HG02943 (cell line): ENCODE results near the gene ARHGAP15.

Experiments used
- ATAC-seq: cut with Tn5 transposase; IDR thresholded peaks from one replicate; pipeline ENCODE4 v1.9.1; 2021; ENCODE audit warnings: mild to moderate bottlenecking, low read depth, moderate library complexity; ENCODE audit not compliant: unreplicated experiment

Gene ARHGAP15

DNA sequence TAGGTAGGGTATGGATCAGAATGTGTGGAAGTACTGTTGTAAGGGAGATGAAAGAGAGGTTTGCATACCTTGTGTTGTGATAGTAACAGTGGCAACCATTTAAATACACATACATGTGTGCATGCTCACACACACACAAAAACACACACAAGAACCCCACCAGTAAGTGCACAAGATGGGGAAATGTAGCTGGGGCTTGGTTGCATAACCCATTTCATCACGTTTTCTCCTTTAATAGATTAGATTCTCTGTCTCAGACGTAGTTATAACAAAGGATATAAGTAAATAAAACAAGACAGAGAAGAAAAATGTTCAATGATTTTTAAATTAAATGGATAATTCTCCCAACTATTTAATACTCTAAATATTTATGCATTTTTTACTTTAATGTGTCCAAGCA, 13.4 kb downstream of the ARHGAP15 start:
- no peak for ATAC-seq

DNA sequence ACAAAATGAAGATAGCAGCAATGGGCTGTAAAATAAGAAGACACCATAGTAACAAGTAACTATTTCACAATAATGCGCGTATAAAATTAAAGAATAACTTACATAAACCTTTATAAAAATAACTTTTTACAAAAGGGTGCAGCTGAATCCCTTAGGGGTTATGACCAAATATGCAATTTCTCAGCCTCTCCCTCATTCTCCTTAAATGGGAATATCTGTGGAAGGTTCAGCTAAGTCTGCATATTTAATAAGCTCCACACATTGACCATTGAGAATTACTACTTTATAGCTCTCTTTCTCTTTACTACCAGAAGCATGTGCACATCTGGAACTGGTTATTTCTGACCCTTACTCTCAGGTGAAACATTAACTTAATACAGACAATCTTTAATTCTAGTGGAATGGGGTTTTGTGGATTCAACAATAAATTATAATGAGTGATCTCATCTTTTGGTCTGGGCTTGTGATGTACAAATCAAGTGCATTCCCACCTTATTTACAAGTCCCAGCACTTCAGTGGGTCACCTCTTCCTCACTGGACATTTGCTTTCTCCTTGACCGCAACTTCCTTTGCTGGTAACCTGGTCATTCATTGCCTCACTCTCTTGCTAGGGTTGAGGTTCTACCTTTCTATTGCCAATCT, 15.7 kb downstream of the ARHGAP15 start:
- ATAC-seq = no peak

DNA sequence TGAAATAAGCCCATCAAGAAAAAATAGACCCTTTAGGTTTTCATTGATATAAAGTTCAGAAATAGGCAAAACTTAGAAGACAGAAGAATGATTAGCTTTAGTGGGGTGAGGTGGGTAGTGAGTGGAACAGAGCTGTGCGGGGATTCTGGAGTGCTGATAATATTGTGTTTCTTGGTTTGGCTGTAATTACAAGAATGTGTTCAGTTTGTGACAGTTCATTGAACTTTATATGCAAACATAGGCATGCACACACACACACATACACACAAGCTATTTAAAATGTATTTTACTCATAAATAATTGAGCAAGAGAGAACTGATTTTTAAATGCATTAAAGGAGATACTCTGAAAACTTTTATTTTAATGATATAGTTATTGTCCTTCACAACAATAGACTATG, 17.1 kb downstream of the ARHGAP15 start:
- ATAC-seq = no peak

DNA sequence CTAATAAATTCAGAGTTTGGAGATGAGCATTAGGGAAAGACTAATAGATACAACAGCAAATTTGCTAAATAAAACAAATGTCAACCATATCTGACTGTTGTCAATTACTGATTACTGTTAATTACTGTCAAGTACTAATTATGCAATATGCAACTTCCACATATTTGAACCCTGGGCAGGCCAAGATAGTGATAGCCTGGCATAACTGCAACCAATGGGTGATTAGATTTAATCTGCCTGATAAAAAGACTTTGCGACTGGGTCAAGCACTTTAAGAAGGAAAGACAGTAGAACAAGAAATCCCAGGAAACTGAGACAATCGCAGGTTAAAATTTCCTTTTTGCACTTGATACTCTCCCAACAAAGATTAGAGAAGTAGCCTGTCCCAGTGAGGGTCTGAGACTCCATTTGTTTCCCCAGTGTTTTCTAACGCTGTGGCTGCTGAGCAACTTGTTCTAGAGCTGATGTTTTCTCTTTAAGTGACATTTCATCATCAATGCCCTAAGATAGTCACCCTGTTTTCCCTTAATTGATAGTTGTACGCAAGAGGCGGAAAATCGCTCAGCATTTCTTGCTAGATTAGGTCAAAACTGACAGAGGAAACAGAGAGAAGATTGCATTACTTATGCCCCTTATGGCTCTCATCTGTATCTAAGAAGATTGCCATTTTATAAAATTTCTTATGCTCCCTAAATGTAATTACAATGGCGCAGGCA, 17.8 kb downstream of the ARHGAP15 start:
- no peak for ATAC-seq

DNA sequence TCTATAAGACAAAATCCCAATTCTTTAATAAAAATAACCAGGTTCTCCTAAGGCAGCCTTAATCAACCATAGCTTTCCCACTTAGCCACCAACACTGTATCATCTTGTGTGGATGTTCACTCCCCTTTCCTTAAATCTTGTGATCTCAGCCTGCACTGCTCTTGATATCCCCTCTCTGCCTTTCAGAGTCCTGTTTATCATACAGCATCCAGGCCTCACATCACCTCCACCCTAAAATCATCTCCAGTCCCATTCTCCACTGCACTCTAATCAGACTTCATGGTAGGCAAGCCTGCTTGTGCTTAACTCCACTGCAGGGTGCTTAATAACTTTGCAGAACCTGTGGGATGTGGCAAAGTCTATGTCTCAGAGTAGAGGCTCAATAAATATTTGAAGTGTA, 18.8 kb downstream of the ARHGAP15 start:
- no peak for ATAC-seq

DNA sequence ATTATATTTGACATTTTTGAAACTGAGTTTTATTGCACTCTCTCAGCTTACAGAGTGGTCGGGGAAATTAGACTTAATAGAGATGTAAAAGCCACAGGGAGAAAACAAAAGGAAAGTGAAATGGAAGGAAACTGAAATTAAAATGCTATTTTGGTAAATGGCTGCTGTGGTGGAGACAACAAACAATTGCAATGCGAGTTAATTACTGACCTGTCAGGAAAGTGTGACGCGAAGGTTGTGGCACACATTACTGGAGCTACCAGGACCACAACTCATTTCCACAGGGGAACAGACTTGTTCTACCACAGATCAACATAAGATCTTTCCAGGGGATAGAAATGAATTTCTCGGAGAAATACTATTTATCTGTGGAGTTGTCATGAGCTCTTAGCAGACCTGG, 19.5 kb downstream of the ARHGAP15 start:
- peak; percentile 73 for ATAC-seq

DNA sequence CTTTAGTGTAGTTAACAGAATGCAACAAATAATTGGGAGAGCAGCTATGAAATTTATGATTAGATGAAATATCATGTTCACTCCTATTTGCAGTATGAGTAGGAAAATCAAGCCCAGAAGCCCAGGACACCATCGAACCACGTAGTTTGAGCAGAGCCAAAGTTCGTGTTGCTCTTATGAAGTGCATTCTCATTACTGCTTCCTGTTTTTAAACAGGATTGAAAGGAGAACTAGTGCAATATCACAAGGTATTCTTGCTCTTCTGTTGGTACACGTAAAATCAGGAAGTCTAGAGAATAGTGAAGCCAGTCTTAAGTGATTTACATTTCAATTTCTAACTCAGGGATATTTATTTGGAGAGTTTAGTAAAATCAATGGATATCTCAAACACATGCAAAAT, 21.1 kb downstream of the ARHGAP15 start:
- no peak for ATAC-seq

DNA sequence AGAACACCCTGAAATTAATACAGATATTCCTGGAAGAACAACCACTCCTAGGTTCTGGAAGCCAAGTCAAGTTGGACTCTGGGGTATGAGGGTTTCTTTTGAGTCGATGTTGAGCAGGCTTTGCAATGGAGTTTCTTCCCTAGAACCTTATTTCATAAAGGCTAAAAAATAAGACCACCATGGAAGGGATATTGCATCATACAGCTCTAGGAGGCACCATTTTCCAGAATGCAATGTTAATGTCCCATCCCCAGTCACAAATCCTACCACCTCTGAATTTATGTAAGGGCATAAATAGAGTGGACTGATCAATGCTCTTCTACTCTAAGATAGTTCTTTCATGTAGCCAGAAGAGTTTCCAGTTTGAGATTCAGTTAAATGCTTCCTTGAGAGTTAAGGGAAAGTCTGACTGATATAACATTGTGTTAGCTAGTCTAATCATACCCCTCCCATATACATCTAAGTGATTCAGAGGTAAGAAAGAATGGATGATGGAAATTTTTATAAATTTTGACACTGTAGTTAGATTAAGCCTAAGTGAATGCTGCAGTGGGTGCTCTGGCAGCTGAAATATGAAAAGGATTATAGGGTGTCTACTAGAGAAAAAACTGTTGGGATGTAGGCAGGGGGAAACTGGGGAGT, 22.0 kb downstream of the ARHGAP15 start:
- no peak for ATAC-seq

DNA sequence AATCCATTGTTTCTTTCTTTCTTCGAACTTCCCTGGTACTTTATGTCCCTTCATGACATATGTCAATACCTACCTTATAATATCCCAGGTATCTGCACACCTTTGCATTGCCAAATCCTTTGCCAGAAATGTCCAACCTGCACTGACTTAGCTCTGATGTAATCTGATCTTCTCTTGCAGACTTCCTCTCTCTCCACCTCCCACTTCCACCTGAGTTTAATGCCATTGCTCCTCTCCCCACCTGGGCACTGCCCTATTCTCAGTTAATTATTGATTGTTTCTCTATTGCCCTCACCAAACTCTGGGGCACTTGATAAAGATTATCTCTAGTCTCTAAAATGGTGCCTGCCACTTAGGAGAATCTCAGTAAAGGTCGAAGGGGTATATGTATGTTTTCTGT, 23.0 kb downstream of the ARHGAP15 start:
- ATAC-seq = no peak

DNA sequence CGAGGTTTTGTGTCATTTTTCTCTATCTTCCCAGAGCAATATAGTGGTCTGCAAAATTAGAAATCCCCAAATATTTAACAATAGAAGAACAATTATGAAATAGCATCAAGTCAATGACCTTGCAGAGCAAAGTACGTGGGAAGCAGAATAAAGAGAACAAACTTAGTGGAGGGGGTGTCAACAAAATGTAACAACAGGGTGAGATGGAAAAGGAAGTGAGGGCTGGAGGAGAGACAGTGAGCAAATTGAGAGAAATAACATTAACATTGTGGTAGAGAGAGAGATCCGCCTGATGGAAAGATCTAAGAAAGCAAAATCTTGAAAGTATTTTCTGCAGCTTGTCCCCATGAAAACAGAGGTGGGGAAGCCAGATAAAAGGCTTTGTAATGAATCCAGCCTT, 23.4 kb downstream of the ARHGAP15 start:
- no peak for ATAC-seq

DNA sequence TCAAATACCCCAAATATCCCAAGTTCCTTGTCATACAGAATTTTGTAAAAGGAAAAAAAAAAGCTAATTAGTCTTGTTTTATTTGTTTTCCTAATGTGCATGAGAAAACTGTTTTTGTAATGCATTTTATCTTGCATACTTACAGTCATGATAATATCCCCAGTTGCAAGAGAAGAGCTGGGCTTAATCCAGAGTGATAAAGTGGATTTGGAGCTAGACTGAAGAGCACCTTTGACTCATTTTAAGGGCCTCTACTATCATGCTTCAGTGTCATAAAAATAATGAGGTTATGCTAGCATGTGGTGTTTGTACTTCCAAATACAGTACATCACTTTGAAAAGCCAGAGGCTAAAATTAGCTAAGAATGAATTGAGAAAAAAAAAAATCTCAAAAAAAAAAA, 26.4 kb downstream of the ARHGAP15 start:
- ATAC-seq = no peak

DNA sequence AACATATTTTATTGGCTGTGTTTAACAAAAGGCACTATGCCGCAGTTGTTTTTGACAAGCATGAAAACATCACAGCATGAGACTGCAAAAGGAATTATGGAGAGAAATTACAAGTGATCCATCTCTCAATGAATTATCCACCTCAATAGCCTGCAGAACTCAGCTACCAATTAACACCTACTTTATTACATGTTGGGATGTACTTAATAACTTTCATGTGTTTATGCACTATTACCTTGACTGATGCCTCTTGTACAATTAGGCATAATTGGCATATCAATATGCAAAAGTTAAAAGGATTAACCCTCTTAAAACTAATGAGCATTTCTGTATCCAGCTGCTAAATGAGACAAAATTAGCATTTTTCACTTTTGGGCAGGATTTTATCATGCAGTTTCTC, 27.8 kb downstream of the ARHGAP15 start:
- ATAC-seq = no peak

DNA sequence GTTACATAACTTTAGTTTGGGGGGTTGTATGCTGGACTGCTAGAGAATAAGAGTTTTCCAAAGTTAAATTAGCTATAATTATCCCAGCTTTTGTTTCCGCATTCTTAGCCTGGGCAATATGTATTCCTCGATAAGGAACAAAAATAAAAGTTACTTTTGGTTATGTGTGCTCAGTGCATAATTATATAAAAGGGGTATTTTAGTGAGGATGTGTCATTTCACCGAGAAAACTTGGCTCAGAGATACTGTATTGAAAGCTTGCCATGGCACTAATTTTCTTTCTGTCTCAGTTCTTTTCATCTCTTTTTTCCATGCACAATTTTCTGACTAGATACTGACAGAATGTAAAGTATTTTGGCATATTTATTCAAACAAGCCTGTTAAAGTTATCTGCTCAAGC, 28.2 kb downstream of the ARHGAP15 start:
- no peak for ATAC-seq

DNA sequence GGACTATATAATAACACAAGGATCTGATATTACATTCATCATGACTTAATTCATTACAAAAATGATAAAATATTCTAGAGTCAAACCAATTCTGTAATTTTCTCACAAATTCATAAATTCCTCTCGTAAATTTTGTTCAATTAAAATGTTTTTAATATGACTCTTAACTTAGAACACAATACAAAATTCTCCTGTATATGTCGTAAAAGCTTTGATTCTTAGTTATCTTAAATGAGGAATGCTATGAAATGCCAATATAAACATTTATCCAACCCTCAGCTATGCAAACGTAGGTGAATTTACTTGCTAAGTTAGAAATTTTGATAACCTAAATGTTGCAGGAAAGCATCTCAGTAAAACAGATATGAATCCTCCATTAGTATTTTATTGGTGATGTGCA, 28.9 kb downstream of the ARHGAP15 start:
- no peak for ATAC-seq

DNA sequence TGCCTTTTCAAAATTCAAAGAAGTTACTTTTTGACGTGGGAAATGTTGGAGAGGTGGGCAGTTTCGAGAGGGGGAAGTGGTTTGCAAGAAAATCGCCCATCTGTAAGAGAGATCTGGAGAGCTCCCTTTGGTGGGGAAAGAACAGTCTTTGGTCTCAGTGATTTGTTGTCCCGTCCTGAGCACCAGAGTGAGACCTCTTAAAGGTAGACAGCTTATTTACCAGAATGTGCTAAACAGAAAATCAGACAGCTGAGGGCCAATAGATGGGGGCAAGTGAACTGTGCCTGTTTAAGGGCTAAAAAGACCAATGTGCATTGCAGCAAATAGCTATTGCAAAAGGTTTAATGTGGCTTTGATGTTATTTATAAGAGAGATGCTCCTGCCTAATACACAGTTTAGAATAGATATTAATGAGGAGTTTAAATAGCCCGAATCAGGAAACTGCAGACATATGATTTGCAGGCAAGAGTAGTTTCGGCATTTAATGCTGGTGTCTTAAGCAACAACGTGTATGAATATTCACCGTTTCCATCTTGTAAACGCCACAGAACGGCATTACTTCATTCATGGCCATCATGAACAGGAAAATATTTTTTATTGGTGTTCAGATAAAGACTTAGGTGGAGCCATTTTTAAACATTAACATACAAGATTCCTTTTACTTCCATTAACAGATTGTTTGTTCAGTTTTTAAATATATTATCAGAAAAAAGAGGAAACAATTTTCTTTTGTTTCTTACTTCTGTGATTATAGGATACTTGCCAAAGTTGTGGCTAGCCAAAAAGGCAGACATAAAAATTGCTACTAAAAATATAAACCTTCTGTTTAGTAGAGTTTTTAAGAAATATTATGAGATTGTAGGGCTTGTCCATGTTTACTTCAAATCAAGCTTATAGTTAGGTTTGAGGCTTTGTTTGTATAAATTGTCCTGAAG, 29.6 kb downstream of the ARHGAP15 start:
- no peak for ATAC-seq

DNA sequence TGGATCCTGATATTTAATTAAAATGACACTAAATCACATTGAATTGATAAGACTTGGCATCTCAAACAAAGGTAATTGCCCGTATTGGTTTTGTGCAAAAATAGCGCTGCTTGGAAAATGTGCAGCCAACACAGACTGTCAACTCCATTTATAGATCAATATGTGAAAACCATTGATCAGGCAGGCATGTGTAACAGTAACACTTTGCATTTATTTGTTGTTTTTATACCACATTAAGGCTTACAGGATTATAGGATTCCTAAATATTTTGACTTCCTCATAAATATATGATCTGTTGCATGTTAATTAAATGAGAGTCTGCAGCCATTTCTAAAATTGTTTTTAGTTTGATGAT, 30.2 kb downstream of the ARHGAP15 start:
- ATAC-seq = no peak

DNA sequence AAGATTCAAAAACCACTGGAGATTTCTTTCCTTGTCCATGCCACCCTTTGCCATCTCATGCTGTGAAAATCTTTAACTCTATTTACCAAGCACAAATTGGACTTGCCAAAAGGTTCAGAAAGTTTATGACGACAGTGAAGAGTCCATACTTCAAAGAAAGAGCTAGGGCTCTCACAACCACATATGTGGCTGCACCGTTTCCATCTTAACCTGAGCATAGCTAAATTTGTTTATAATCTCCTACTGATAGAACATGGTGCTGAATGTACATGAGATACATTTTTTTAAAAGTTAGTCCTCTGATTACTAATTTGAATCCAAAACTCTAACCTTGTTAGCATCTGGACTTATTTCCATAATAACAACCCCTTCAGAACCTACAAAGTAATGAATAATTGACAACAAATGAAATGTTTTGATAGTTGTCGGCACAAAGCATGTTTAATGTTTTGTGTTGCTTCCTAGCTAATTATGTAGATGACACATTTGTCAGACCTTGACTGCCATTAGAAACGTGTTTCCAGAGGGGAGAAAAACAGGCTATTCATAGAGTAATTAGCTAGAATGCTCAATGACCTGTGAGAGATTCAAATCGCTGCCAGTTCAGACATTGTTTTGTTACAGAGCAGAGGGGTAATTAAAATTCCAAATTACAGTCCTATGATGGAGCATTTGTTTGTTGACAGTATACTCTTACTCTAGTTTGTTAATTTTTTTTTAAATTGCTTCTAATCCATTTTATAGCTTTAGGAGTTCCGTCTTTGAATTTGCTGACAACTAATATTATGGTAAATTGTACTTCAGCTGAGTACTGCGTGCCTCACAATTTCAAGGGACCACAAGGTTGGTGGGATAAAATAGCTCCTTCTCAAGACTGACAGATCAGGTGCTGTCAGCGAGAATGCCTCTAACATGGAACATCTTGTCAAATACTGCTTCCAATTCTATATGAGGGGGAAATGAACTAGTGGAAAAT, 31.8 kb downstream of the ARHGAP15 start:
- no peak for ATAC-seq

DNA sequence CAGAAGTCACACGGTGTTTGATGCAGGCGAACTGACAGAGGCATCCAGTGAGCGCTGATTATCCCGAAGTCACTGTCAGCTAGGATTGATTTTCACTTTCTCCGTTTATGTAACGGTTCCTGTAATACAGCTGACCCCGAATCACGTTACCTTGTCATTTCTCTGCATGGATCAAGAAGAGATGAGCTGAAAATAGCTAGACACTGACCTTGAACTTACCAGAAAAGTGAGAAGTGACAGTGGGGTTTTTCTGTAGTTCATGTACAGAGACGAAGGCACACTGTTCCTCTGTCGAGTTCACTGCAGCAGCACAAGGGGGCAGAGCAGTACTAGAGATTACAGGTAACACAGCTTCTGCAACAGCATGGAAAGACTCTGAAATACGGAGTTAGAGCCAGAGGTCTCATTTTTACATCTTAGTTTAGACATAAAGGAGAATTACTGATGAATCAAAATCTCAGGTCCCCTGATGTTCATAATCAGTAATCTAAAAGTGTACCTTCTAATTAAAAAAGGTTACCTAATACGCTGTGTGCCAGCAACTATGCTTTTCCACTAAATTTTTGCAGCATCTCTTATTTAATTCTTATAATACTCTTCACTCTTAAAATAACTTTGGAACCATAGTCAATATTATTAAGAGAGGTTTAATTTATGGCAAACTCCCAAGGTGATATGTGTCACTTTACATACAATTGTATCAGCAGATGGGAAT, 33.1 kb downstream of the ARHGAP15 start:
- peak; percentile 89 for ATAC-seq

DNA sequence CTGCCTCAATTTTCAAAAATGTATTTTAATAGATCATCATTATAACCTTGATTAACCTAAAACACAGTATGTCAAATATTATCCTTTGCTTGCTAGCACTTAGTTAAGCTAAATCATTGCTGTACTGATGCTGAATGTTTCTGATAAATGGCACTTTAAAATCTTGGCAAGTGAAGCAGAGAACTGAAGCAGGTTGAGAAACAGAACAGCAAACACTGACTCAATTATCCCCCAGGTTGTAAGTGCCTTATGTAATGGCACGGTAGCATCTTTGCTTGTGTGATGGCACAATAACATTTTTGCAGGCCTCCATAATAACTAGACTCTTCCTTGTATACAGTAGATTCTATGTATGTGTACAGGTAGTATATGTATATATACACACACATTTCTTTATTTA, 33.8 kb downstream of the ARHGAP15 start:
- ATAC-seq = no peak
